Lower leg skin (tissue), 3 donors: ENCODE measurements around the gene GAK.

Experiments
- CTCF ChIP-seq, 3 donors: fragments of 450-650 bp; IDR thresholded peaks; one replicate each; pipeline ENCODE4 v1.5.1; 2016; ENCODE audit warnings: antibody characterized with exemption in 3 of 3, mild to moderate bottlenecking in 3 of 3, moderate library complexity in 2 of 3
- POLR2A ChIP-seq, 2 donors: fragments of 450-650 bp; IDR thresholded peaks; one replicate each; pipeline ENCODE4 v1.6.1; 2016 to 2017; ENCODE audit warnings: antibody characterized with exemption in 2 of 2, mild to moderate bottlenecking in 1 of 2, moderate library complexity in 1 of 2

DNA sequence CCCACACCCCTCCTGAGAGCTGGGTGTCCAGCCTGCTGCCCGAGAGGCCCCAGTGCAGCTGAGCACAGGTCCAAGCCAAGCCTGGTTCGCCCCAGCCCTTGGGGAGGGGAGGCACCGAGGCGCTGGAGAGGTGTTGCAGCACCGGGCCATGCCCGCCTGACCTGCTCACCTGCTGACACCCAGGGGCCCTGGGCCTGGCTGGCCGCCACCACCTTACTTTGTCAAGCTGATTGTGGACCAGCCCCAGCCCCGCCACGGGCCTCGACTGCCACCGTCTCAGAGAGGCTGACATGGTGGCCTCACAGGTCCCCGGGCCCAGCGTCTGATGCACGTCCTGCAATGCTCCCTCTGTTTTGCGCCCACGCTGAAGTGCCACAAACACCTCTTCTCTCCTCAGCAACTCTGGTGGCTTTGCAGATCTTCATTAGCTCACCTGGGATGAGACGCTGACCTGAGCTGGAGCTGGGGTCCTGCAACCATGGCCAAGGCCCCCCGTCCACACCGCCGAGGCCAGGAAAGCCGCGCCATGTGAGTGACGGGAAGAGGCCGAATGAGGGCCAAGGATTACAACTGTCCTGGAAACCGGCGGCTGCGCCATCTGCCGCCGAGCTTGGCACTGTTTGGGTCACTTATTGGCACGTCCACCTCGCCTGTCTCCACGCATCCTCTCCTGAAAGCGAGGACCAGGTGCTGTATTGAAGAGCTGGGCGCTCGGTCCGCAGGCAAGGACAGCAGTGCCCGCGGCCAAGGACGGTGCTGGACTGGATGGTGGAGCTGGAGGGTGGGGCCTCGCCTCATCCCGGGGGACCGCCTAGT lies 113.8 kb downstream of the GAK start:
- no peak for TF ChIP-seq CTCF (IDR thresholded peaks at IDR 0.05)
- no peak for TF ChIP-seq POLR2A (IDR thresholded peaks at IDR 0.05)
